Measurements from ENCODE around the gene DAAM2.

Gene DAAM2

GRCh38 chr6:39901670-39902069 is 109.5 kb downstream of the DAAM2 start:
- H3K4me3 ChIP-seq (ENCODE audit: low read length): no peak overlapping the region
- peaks cover 12% of the 10 kb centered on the region for H3K36me3 ChIP-seq (ENCODE audit: control insufficient read depth, insufficient read depth, low read length)
- H3K4me1 ChIP-seq (ENCODE audit: control insufficient read depth, insufficient read depth, low read length): no peaks in the 10 kb centered on the region
- H3K9ac ChIP-seq (ENCODE audit: low read length): no peak overlapping the region
- H3K27me3 ChIP-seq (ENCODE audit: control insufficient read depth, insufficient read depth, low read length): no peaks in the 10 kb centered on the region
- no peak overlapping the region for H3K27ac ChIP-seq (ENCODE audit: low read depth, low read length)

DNA sequence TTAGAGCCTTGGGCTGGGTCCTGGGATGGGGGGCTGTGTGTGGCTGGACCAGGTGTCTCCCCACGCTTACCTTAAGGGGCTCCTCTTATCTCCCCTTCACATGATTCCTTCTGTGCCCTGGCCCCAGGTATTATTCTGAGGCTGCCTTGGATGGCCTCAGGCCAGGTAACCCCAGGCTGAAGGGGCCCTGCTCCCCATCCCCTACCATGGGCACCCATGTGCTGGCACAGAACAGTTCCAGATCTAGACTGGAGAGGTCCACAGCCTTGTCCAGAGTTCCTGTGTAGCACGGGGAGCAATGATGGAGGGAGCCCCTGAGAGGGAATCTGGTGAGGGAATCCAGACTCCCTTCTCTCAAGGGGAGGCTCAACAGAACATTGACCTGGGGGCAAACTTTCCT is 110.0 kb downstream of the DAAM2 start:
- peaks cover 12% of the 10 kb centered on the region for H3K36me3 ChIP-seq (ENCODE audit: control insufficient read depth, insufficient read depth, low read length)
- H3K9ac ChIP-seq (ENCODE audit: low read length): no peak overlapping the region
- no peaks in the 10 kb centered on the region for H3K4me1 ChIP-seq (ENCODE audit: control insufficient read depth, insufficient read depth, low read length)
- no peaks in the 10 kb centered on the region for H3K27me3 ChIP-seq (ENCODE audit: control insufficient read depth, insufficient read depth, low read length)
- H3K27ac ChIP-seq (ENCODE audit: low read depth, low read length): no peak overlapping the region
- H3K4me3 ChIP-seq (ENCODE audit: low read length): no peak overlapping the region

GRCh38 chr6:39902786-39903465 is 110.8 kb downstream of the DAAM2 start:
- no peak overlapping the region for H3K9ac ChIP-seq (ENCODE audit: low read length)
- H3K4me1 ChIP-seq (ENCODE audit: control insufficient read depth, insufficient read depth, low read length): no peaks in the 10 kb centered on the region
- H3K27me3 ChIP-seq (ENCODE audit: control insufficient read depth, insufficient read depth, low read length): no peaks in the 10 kb centered on the region
- H3K27ac ChIP-seq (ENCODE audit: low read depth, low read length): no peak overlapping the region
- no peak overlapping the region for H3K4me3 ChIP-seq (ENCODE audit: low read length)
- peaks cover 12% of the 10 kb centered on the region for H3K36me3 ChIP-seq (ENCODE audit: control insufficient read depth, insufficient read depth, low read length)

GRCh38 chr6:39903656-39904055 is 111.5 kb downstream of the DAAM2 start:
- Histone ChIP-seq H3K27ac (ENCODE audit: low read depth, low read length) (no peak overlapping the region), H3K9ac (ENCODE audit: low read length) (no peak overlapping the region), H3K36me3 (ENCODE audit: control insufficient read depth, insufficient read depth, low read length) (peaks cover 12% of the 10 kb centered on the region), H3K27me3 (ENCODE audit: control insufficient read depth, insufficient read depth, low read length) (no peaks in the 10 kb centered on the region), H3K4me1 (ENCODE audit: control insufficient read depth, insufficient read depth, low read length) (no peaks in the 10 kb centered on the region), H3K4me3 (ENCODE audit: low read length) (no peak overlapping the region)

DNA sequence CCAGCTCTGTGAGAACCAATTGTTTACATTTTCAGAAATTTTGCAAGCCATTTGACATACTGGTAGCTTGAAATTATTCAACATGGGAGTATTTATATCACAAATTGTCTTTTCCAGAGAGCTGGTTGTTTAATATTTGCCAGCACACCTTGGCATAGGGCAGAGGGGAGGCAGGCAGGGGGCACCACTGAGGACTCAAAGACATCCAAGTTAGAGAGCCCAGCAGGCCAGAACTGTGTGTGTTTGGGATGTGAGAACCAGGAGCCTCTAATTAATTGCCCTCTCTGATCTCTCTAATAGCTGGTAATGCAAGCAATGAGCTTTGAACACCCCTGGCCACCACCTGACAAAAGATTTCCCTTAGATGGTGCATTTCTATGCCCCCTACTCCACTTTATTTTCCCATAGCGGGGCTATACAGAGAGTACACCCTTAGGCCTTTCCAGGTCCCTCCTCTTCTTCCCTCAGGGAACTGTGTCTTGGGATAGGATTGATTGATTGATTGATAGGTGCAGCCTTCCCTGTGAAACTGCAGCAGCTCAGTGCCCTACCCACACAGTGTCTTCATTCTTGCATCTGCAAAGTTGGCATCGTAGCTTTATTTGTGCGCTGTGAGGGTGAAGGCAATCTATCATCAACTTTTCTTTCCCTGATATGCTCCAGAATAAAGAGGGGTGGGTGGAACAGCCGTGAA is 112.9 kb downstream of the DAAM2 start:
- Histone ChIP-seq H3K27ac (ENCODE audit: low read depth, low read length) (no peak overlapping the region), H3K4me1 (ENCODE audit: control insufficient read depth, insufficient read depth, low read length) (no peaks in the 10 kb centered on the region), H3K9ac (ENCODE audit: low read length) (no peak overlapping the region), H3K4me3 (ENCODE audit: low read length) (no peak overlapping the region), H3K36me3 (ENCODE audit: control insufficient read depth, insufficient read depth, low read length) (peaks cover 5% of the 10 kb centered on the region), H3K27me3 (ENCODE audit: control insufficient read depth, insufficient read depth, low read length) (no peaks in the 10 kb centered on the region)

- H3K27me3 ChIP-seq (ENCODE audit: control insufficient read depth, insufficient read depth, low read length): no peaks in the 10 kb centered on the region
- H3K4me3 ChIP-seq (ENCODE audit: low read length): no peak overlapping the region
- no peak overlapping the region for H3K9ac ChIP-seq (ENCODE audit: low read length)
- H3K4me1 ChIP-seq (ENCODE audit: control insufficient read depth, insufficient read depth, low read length): no peaks in the 10 kb centered on the region
- H3K27ac ChIP-seq (ENCODE audit: low read depth, low read length): no peak overlapping the region
- peaks cover 5% of the 10 kb centered on the region for H3K36me3 ChIP-seq (ENCODE audit: control insufficient read depth, insufficient read depth, low read length)
Measured at GRCh38 chr6:39905640-39905975, 113.4 kb downstream of the DAAM2 start.

- Histone ChIP-seq H3K36me3 (ENCODE audit: control insufficient read depth, insufficient read depth, low read length) (no peaks in the 10 kb centered on the region), H3K4me3 (ENCODE audit: low read length) (no peak overlapping the region), H3K9ac (ENCODE audit: low read length) (no peak overlapping the region), H3K27me3 (ENCODE audit: control insufficient read depth, insufficient read depth, low read length) (no peaks in the 10 kb centered on the region), H3K4me1 (ENCODE audit: control insufficient read depth, insufficient read depth, low read length) (no peaks in the 10 kb centered on the region), H3K27ac (ENCODE audit: low read depth, low read length) (no peak overlapping the region)
Measured at GRCh38 chr6:39906318-39906761, 114.2 kb downstream of the DAAM2 start.

GRCh38 chr6:39907871-39908575 is 115.8 kb downstream of the DAAM2 start:
- no peak overlapping the region for H3K27ac ChIP-seq (ENCODE audit: low read depth, low read length)
- no peaks in the 10 kb centered on the region for H3K27me3 ChIP-seq (ENCODE audit: control insufficient read depth, insufficient read depth, low read length)
- no peak overlapping the region for H3K4me3 ChIP-seq (ENCODE audit: low read length)
- no peak overlapping the region for H3K9ac ChIP-seq (ENCODE audit: low read length)
- H3K4me1 ChIP-seq (ENCODE audit: control insufficient read depth, insufficient read depth, low read length): no peaks in the 10 kb centered on the region
- peaks cover 5% of the 10 kb centered on the region for H3K36me3 ChIP-seq (ENCODE audit: control insufficient read depth, insufficient read depth, low read length)

GRCh38 chr6:39908838-39909583 is 116.8 kb downstream of the DAAM2 start:
- no peak overlapping the region for H3K4me3 ChIP-seq (ENCODE audit: low read length)
- H3K27me3 ChIP-seq (ENCODE audit: control insufficient read depth, insufficient read depth, low read length): no peaks in the 10 kb centered on the region
- H3K9ac ChIP-seq (ENCODE audit: low read length): no peak overlapping the region
- H3K4me1 ChIP-seq (ENCODE audit: control insufficient read depth, insufficient read depth, low read length): no peaks in the 10 kb centered on the region
- no peak overlapping the region for H3K27ac ChIP-seq (ENCODE audit: low read depth, low read length)
- H3K36me3 ChIP-seq (ENCODE audit: control insufficient read depth, insufficient read depth, low read length): peaks cover 6% of the 10 kb centered on the region

DNA sequence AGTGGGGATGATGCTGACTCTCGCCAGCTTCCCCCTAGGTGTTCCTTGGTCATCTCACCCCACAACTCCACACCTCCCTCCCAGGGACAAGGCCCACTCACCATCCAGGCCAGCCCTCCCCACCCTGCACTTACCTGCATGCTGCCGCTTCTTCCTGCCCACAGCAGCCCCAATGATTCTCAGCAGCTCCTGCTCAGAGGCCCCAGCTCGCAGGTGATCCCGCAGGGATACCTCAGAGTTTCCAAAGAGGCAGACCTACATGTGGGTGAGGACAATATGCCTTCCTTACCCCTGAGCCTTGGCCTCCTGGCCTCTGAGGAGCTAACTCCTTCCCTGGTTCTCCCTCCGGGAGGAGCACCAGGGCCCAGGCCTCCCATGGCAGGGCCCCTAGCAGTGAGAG is 117.5 kb downstream of the DAAM2 start:
- H3K4me1 ChIP-seq (ENCODE audit: control insufficient read depth, insufficient read depth, low read length): no peaks in the 10 kb centered on the region
- H3K9ac ChIP-seq (ENCODE audit: low read length): no peak overlapping the region
- H3K27ac ChIP-seq (ENCODE audit: low read depth, low read length): no peak overlapping the region
- peaks cover 6% of the 10 kb centered on the region for H3K36me3 ChIP-seq (ENCODE audit: control insufficient read depth, insufficient read depth, low read length)
- no peaks in the 10 kb centered on the region for H3K27me3 ChIP-seq (ENCODE audit: control insufficient read depth, insufficient read depth, low read length)
- no peak overlapping the region for H3K4me3 ChIP-seq (ENCODE audit: low read length)

- peaks cover 6% of the 10 kb centered on the region for H3K36me3 ChIP-seq (ENCODE audit: control insufficient read depth, insufficient read depth, low read length)
- H3K27ac ChIP-seq (ENCODE audit: low read depth, low read length): no peak overlapping the region
- no peaks in the 10 kb centered on the region for H3K27me3 ChIP-seq (ENCODE audit: control insufficient read depth, insufficient read depth, low read length)
- no peak overlapping the region for H3K9ac ChIP-seq (ENCODE audit: low read length)
- no peaks in the 10 kb centered on the region for H3K4me1 ChIP-seq (ENCODE audit: control insufficient read depth, insufficient read depth, low read length)
- no peak overlapping the region for H3K4me3 ChIP-seq (ENCODE audit: low read length)
Measured at GRCh38 chr6:39910164-39910563, 118.0 kb downstream of the DAAM2 start.

DNA sequence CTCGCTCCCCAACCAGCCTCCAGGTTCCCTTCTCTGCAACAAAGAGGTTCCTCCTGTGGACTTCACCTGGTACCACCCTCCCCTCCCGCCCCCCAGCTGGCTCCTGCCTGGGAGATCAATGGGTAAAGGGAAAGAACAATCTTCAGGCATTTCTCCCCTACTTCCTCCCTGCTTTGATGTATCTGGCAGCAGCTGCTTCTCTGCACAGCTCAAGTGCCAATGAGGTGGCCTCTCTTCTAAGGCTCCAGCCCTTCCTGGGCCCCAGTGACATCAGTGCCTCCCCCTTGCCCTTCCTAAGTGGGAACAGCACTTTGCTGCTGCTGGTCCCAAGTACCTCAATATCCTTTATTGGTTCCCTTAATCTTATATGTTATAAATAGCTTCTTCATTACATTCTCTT is 118.6 kb downstream of the DAAM2 start:
- Histone ChIP-seq H3K36me3 (ENCODE audit: control insufficient read depth, insufficient read depth, low read length) (peaks cover 9% of the 10 kb centered on the region), H3K4me3 (ENCODE audit: low read length) (no peak overlapping the region), H3K9ac (ENCODE audit: low read length) (no peak overlapping the region), H3K4me1 (ENCODE audit: control insufficient read depth, insufficient read depth, low read length) (no peaks in the 10 kb centered on the region), H3K27me3 (ENCODE audit: control insufficient read depth, insufficient read depth, low read length) (no peaks in the 10 kb centered on the region), H3K27ac (ENCODE audit: low read depth, low read length) (no peak overlapping the region)

Measured in rectal smooth muscle tissue (tissue), 1 donor.